GM10266 (cell line): ENCODE data around the gene ST6GALNAC6.
A peak's percentile ranks its signal among the peaks of the same experiment; 100 is the strongest.

Experiments
- DNase-seq: peaks from one replicate; pipeline ENCODE4 v3.0.0; 2012; ENCODE audit errors: extremely low spot score
- TF ChIP-seq, protein P1 (sequence below): IDR thresholded peaks from 2 replicates; pipeline ENCODE4 v1.5.1; 2012; ENCODE audit warnings: mild to moderate bottlenecking, low read depth; ENCODE audit not compliant: control insufficient read depth, insufficient read depth; ENCODE audit errors: missing control alignments

The ST6GALNAC6 gene

DNA sequence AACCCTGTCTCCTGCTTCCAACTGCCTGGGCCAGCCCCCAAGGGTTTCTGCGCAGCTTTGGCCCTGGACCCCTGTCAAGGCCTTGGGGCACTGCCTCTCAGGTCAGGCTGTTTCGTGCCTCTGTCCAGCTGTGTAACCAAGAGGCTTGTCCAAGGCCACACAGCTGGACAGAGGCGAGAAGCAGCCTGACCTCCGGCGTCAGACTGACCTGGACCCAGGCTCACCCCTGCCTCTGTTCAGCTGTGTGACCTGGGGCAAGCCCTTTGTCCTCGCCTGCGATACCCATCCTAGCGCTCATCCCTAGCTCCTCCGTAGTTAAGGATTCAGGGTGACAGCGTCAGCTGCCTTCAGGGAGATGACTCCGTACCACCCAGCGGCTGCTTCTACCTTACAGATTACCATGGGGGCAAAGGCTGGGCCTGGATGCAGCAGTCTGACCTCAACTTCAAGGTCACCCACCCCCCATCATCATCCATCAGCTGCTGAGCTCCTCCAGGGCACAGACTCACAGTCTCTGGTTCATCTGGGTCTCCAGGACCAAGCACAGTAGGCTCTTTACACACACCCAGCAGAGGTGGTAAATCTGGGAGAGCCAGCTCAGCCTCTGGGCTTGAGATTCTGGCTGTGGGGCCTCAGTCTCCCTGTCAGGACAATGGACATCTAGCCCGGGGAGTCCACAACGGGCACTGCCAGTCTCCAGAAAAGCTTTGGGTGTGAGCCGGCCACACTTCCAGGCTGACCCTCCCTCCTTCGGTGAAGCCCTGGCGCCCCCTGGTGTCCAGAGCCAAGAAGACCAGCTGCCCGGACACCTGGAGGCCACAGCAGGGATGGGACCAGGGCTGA is 29.9 kb downstream of the ST6GALNAC6 start:
- TF ChIP-seq, protein P1, sequence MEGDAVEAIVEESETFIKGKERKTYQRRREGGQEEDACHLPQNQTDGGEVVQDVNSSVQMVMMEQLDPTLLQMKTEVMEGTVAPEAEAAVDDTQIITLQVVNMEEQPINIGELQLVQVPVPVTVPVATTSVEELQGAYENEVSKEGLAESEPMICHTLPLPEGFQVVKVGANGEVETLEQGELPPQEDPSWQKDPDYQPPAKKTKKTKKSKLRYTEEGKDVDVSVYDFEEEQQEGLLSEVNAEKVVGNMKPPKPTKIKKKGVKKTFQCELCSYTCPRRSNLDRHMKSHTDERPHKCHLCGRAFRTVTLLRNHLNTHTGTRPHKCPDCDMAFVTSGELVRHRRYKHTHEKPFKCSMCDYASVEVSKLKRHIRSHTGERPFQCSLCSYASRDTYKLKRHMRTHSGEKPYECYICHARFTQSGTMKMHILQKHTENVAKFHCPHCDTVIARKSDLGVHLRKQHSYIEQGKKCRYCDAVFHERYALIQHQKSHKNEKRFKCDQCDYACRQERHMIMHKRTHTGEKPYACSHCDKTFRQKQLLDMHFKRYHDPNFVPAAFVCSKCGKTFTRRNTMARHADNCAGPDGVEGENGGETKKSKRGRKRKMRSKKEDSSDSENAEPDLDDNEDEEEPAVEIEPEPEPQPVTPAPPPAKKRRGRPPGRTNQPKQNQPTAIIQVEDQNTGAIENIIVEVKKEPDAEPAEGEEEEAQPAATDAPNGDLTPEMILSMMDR = peak; percentile 97
- peak; percentile 95 for DNase-seq

DNA sequence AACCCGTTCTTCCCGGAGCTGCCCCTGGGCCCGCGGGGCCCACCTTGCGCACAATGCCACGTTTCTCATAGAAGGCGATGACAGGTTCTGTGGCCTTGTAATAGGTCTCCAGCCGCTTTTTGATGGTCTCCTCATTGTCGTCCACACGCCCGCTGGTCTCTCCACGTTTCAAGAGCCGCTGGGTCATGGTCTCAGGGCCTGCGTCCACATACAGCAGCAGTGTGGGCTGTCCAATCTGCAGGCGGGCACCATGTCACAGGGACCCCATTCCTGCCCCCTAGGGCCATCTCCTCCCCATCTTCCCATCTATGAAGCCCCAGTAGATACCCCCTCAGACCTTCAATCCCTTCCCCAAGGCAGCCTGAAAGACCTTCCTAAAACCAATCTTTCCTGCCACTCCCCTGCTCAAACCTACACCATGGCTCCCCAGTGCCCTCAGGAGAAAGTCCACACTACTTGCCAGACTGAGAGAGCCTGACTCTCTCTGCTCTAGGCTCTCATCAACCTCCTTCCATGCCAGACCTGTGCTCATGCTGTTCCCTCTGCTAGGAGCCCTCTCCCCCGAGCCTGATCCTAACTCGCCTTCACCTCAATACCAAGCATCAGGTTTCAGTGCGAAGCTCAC is 31.0 kb downstream of the ST6GALNAC6 start:
- no peak for DNase-seq
- TF ChIP-seq, protein P1 = no peak

DNA sequence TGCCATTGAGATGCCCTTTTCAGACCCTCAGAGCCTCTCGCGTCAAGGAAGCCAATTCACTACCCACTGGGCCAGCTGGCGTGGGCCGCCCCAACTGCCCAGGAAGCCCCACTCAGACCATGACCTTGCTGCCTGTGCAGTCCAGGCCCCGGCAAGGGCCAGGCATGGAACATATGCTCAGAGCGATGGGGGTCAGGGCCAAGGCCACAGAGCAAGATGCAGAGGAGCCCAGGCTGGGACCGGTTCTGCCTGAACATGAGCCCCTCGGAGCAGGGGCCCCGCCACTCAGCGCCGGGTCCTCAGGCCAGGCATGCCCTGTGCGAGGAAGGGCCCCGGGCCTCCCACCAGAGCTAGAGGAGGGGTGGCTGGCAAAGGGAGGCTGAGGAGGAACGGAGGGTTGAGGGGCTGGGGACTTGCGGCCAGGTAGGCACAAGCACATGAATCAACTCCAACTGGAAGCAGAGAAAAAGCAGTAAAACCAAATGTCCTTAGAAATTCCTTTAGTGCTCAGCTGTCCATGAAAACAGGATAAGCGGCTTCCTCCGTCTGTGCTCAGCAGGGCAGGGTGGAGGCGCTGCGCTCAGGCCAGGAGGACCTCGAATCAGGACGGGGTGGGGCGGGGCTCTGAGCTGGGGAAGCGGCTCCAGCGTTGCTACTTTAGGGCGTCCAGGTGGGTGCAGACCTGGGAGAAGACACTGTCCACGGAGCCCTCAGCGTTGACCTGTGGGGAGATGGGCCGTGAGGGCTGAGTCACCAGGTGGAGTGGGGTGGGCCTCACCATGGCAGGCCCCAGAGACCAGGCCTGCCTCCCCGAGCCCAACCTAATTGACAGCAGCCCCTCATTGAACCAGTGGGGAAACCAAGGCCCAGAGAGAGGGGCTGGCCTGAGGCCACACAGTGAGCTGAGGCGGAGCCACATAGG is 31.8 kb downstream of the ST6GALNAC6 start:
- TF ChIP-seq, protein P1 = no peak
- DNase-seq = no peak

DNA sequence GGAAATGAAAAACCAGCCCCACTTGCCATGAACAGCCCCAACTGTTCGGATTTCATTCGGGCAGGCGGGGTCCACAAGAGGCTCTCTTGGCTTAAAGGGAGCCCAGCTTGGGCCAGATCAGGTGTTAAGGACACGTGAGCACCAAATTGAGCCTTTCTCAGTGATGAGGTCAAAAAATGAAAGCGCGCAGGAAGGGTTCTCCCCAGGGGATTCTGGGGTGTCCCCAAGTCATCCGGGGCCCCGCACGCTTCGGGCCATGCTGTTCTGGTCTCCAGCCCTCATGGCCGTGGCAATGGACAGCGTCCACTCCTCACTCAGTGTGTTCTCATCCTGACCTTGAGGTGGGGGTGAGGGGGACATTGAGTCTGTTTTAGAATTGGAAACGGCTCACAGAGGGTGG is 32.9 kb downstream of the ST6GALNAC6 start:
- TF ChIP-seq, protein P1 = no peak
- peak; percentile 77 for DNase-seq

DNA sequence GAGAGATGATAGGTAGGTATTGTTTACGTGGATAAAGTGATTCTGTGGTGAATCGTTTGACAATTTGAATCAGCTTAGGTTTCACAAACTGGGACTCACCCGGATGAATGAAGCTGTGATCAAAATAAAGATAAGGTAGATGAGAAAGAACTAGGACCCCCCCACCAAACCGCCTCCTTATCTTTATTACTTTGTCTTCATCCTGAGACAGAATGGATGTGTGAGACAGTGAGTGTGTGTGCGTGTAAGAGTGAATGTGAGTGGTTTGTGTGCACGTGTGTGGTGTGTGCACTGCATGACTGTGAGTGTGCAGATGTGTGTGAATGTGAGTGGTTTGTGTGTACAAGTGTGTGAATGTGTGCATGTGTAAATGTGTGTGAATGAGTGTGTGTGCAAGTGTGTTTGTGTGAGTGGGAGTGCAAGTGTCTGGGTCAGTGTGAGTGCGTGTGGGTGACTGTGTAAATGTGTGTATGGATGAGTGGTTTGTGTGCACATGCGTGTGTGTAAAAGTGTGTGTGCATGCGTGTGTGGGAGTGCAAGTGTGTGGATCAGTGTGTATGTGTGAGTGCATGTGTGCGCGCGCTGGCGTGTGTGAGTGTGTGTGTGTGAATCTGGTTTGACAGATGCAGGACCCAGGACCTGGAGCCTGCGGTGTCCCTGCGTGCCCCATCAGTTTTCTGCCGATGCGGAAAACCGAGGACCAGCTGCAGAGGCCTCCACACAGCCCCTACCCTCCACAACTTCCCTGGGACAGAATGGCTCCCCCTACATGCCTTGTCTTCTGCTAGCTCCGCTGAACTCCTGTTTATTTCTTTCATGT is 33.5 kb downstream of the ST6GALNAC6 start:
- TF ChIP-seq, protein P1 = no peak
- no peak for DNase-seq

DNA sequence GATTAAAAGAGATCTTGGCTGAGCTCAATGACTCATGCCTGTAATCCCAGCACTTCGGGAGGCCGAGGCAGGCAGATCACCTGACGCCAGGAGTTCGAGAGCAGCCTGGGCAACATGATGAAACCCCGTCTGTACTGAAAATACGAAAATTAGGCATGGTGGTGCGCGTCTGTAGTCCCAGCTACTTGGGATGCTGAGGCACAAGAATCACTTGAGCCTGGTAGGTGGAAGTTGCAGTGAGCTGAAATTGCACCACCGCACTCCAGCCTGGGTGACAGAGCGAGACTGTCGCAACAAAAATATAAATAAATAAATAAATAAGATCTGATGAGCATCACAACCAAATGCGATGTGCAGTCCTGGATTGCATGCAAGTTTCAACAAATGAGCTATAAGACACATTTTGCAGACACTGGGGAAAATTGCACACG is 36.2 kb downstream of the ST6GALNAC6 start:
- no peak for DNase-seq
- TF ChIP-seq, protein P1 = no peak
